Measurements from ENCODE around the gene COPS7B.
A peak's percentile ranks its signal among the peaks of the same experiment; 100 is the strongest.

The COPS7B gene

DNA sequence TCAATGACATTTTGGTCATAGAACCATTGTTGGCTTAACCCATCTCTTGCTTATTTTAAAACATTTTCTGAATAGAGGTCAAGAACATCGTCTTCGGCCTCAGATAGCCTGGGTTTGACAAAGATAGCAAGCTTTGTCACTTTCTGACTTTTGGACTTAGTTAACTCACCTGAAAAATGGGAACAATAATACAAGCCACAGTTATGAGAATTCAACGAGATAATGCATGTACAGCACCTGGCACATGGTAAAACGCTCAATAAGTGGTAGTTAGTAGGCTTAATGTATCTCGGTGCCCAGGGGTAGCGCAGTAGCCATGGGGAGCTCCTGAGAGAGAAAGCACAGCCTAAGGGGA is 446 bp upstream of the COPS7B start:
- no peak for DNase-seq (ENCODE audit: low read depth)

DNA sequence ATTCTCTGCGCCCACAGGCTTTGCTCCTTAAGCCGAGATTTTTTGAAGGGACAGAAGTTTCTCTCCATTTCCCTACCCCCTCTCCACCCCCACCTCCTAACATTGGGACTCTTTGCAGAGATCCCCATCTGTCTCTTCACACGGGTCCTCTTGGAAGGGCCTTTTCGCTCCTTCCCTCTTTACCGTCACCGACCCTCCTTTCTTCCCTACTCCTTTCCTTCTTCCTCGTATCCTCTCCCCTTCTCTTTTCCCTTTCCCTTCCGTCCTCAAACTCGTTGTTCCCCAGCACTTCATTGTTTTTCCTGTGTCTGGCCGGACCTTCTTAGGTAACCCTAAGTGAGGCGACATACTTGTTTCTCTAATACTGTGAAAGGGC is 660 bp downstream of the COPS7B start:
- no peak for DNase-seq (ENCODE audit: low read depth)

DNA sequence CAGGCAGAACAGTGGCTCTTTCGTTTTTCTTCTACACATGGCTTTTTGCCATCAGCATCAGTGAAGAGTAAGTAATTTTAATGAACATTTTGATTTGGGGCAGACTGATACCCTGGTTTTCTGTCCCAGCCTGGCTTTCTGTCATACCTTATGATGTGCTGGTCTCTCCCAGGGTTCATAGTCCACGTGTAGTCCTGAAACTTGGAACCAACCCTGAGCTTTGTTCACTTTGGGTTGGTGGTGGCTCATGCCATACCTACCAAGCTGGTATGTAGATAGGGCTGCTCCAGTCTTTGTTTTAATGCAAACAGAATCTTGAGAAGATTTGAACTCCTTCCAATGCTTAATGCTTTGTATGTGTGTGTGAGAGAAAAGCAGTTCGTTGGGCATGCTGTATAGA is 4.9 kb downstream of the COPS7B start:
- DNase-seq (ENCODE audit: low read depth): no peak

DNA sequence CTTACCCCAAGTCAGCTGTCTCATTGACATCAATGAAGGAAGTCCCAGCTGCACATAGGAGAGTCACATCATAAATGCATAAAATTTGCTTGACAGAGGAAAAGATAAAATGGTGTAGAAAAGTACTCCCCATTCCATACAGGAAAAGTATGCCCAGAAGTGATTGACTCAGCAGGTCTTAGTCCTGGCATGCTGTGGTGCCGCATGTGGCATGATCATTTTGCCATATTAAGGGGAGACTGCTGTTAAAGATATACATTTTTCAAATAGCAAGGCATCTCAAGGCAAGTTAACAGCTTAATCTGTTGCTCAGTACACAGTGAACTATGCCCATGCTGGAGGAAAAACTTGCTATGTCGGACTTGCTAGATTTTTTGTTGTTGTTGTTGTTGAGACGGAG is 8.1 kb downstream of the COPS7B start:
- DNase-seq (ENCODE audit: low read depth): no peak

DNA sequence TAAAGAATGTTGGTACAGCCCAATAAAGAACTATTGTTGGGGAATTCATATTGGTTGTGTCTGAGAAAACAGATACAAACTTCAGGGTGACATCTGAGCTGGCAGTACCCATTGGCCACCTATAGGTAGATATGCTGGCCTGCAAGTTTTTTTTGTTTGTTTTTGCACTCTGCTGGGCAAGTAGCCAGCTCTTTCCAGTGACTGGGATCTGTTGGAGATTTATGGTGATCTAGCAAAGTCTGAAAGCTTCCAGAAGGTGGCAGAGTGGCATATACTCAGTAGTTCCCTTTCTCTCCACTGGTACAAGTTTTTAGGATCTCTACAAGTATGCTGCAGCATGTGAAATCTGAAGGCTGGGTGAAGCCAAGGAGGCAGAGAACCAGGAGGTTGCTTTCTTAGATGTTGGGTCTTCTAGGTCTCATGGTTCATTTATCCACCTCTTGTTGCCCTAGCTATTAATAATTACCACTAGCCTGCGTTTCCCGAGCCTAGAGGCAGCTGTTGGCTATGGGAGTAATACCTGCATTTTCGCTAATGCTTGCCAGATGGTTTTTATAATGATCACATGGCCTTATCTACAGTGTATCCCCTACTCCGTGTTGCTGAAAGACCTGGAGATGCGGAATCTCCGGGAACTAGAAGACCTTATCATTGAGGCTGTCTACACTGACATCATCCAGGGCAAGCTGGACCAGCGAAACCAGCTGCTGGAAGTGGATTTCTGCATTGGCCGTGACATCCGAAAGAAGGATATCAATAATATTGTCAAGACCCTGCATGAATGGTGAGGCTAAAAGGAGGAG is 9.5 kb downstream of the COPS7B start:
- DNase-seq (ENCODE audit: low read depth): no peak

DNA sequence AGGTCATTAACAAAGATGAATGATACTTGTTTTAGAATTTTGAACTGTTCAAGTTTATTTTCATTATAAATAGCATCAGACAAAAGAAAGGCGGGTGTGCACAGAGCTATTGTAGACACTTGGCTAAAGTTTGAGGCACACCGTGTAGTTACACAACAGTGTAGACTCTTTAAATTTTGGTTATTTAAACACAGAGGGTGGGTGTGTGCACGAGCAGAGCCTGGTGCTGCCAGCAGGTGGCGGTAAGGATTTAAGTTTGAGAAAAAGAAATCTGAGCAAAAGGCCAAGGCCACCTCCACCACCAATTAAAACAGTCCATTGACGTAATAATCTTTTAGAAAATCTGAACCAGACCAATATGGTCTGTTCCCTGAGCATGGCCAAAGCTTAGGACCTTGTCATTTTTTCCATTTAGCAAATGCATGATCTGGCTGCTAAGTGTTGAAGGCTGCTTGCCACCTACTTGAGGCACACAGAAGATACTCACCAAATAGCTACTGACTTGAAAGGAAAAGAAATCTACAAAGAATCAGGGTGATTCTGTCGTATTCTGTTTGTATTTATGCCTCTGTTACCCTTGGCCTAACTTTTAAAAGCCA is 14.3 kb downstream of the COPS7B start:
- peak; percentile 36 for DNase-seq (ENCODE audit: low read depth)

DNA sequence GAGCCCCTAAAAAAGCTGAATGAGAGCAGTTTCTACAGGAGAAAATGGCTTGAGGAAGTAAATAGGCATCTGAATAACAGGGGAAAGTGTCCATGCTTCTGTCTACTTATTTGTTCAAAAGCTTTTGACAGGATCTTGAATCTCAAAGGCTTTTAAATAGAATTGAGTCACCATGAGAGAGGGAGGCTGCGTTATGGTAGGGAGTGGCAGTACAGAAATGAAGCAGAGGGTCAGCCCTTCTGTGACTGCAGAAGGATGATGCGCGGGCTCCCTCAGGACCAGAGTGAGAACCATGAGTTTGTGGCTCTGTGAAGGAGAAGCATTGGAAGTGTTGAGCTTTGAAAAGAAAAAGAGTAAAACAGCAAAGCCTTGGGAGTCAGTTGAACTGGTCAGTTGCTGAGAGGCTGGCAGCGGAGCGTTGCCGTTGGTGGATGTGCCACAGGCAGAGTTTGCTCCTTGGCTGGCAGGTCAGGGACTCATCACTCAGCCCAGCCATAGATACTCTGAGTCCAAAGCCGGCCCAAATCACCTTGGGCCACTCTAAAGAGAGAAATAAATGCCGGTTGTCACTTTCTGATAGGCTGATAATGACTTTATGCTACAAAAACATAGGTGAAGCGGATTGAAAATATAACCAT is 17.4 kb downstream of the COPS7B start:
- DNase-seq (ENCODE audit: low read depth): no peak

DNA sequence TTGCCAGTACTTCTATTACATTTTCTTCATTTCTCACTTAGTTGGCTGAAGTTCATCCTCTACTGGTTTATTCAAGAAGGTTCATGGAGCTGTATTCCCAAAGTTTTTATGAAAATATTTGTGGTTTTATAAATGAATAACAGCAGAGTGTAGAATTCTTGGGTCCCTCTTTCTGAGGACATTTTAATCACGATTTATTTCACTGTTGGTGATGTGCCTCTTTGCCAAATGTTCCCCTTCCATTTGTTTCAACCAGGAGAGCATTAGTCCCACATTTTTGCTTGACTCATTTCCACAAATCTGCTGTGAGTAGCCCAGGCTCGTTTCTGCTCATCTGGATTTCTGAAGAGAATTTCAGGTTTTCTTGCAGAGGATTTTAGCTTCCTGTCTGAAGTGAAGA is 20.8 kb downstream of the COPS7B start:
- DNase-seq (ENCODE audit: low read depth): no peak

DNA sequence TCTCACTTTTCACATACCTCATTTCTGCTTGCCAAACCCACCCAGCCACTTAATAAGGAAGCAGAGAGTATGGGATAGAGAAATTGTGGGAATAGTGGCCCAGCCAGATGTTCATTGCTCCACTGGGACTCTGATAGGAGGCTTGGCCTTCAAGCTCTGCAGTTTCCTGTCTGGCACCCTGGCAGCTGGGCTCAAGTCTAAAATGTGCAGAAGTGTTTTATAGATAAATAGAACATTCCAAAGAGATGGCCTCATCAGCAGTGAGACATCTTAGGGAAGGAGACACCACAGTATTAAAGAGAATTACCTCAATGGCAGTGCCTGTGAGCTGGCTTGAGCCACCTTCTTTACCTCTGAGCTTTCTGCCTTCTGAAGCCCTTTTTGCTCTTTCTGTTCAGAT is 24.7 kb downstream of the COPS7B start:
- no peak for DNase-seq (ENCODE audit: low read depth)

DNA sequence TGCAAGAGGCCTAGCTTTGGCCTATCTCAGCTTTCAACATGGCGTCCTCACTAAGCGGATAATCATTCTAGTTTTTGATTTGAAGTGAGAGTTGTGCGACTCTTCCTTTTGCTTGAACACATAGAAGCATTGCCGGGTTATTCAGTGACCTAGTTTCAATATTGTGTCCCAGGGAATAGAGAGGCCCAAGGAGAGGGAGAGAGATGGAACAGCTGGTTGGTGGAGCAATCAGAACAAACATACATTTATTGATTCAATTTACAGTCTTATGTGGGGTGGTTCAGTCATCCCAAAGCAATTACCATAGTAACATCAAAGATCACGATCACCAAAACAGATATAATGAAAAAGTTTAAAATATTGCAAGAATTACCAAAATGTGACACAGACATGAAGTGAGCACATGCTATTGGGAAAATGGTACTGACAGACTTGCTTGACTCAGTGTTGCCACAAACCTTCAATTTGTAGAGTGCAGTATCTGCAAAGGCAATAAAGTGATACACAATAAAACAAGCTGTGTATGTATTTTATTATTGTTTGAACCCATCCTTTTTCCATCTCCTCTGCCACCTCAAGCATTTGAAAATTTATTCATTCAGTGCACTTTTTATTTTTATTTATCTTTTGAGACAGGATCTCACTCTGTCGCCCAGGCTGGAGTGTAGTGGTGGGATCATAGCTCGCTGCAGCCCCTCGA is 30.2 kb downstream of the COPS7B start:
- no peak for DNase-seq (ENCODE audit: low read depth)

DNA sequence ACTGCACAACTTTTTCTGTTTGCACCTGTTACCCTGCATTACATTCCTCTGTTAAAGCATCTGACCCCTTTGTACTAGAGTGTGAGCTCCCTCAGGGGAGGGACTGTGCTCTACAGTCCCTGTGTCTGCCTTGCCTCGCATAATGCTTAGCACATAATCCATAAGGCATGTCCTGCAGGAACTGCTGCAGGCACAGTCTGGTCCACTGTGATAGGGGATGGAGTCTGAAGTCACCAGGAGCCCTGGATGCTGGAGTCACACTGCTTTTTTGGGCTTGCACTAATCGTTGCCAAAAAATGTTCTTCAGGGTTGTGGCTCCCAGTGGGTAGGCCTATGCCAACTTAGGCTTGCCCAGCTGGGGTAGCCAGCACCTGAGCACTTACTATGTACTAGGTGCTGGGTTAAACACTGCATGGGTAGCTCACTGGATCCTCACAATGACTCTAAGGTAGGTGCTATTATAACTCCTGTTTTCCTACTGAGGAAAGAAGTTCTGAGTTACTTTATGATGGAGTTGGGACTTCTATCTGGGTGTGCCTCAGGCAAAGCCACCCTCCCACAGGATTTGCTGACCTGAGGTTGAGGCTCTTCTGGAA is 33.3 kb downstream of the COPS7B start:
- no peak for DNase-seq (ENCODE audit: low read depth)

DNA sequence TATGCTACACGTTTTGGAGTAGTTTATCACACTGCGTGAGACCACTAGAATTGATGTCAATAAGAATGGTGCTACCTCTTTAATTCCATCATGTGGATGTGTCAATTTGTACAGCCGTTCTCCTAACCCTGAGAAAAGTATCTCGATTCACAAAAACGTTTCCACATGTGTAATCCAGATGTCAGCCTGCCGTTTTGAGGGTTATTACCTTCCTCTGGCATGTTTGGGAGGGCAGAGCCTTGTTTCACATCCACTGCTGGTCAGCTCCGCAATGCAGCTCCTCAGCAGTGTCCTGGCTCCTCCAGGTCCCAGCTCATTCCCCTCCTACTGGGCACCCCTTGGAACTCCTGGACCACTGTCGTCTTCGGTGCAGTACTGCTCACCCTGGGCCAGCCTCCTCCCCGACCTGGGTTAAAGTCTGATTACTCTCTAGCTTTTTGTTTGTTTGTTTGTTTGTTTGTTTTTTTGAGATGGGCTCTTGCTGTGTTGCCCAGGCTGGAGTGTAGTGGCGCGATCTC is 34.6 kb downstream of the COPS7B start:
- no peak for DNase-seq (ENCODE audit: low read depth)

DNA sequence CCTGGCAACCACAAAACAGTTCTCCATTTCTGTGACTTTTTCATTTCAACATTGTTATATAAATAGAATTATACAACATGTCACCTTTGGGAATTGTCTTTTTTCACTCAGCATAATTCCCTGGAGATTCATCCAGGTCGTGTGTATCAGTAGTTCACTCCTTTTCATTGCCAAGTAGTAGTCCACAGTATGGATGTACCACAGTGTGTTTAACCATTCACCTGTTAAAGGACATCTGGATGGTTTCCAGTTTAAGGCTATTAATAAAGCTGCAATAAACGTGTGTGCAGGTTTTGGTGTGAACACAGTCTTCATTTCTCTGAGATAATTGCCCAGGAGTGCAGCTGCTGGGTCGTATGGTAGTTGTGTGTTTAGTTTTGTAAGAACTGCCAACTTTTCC is 35.7 kb downstream of the COPS7B start:
- DNase-seq (ENCODE audit: low read depth): no peak

DNA sequence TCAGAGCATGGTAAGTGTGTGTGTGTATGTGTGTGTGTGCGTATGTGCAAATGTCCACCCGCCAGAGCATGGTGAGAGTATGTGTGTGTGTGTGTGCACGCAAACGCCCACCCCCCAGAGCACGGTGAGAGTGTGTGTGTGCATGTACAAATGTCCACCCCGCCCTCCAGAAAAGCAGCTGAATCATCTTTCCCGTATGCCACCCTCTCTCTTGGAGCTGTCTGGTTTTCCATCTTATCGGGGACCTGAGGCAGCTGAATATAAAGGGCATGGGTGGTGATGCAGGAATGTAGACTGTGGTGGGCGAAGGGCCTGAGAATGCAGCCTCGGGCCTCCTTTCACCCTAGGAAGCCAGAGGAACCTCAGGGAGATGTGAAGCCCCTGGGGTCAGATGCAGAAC is 66.9 kb downstream of the COPS7B start:
- DNase-seq (ENCODE audit: low read depth): no peak

DNA sequence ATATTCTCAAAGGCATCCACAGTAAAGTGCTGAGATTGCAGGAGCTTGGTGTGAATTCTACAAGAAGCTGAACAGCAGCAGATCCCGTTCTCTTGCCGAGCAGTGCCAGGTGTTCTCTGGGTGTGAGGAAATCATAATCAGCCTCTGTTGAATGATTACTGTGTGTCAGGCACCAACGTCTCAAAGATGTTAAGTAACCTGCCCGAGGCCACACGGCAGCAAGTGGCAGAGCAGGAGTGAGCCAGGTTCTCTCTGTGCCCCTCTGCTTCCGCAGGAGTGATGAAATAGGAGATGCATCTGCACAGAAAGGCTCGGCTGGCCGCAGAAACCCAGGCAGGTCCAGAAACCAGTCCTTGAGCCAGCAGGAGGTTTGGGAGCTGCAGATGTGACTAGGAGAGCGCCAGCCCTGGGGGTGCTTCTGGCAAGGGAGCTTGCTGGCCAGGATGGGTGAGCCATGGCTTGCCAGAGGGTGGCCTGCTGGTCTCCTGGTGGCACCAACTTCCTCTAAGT is 68.4 kb downstream of the COPS7B start:
- no peak for DNase-seq (ENCODE audit: low read depth)

DNA sequence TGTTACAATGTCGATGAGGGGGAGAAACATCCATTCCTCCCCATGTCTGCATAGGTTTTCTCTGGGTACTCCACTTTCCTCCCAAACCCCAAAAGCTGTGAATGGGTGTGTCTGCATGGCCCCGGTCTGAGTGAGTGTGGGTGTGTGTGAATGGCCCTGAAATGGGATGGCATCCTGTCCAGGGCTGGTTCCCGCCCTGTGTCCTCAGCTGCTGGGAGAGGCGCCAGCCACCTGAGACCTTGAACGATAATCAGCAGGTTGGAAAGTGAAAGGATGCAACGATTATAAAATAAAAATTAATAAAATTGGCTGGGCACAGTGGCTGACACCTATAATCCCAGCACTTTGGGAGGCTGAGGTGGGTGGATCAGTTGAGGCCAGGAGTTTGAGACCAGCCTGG is 70.7 kb downstream of the COPS7B start:
- DNase-seq (ENCODE audit: low read depth): no peak

Data from activated T-cell treated with anti-CD3 and anti-CD28 coated beads for 48 hours (primary cell).